H1 (cell line): Measurements from ENCODE around the gene BMPR1A. TPM values are rescaled to one million over a fixed set of nuclear protein-coding genes. Genes with fewer than 3 reads are reported as not detected.

ENCODE experiments used
- BACH1 ChIP-seq: IDR thresholded peaks from 2 replicates; pipeline ENCODE4 v1.6.1; 2012; ENCODE audit warnings: low read length, improper control_type of control experiment
- CBX5 ChIP-seq: fragments of 300-800, 300-1000 bp; sonication (generic); IDR thresholded peaks from 2 replicates; pipeline ENCODE4 v1.7.1; 2016; ENCODE audit warnings: antibody characterized with exemption, low read length, low read depth
- CHD2 ChIP-seq: IDR thresholded peaks from 2 replicates; pipeline ENCODE4 v1.6.1; 2012; ENCODE audit warnings: low read length, improper control_type of control experiment
- HDAC6 ChIP-seq: IDR thresholded peaks from one replicate; pipeline ENCODE4 v1.7.1; 2012; ENCODE audit warnings: low read depth, mild to moderate bottlenecking, inconsistent platforms, low read length, moderate library complexity
- KDM4A ChIP-seq: IDR thresholded peaks from one replicate; pipeline ENCODE4 v1.7.1; 2012; ENCODE audit warnings: low read depth, mild to moderate bottlenecking, moderate library complexity, low read length, inconsistent platforms; ENCODE audit not compliant: severe bottlenecking
- POLR2A ChIP-seq, 2 experiments: IDR thresholded peaks; 1 replicate in 1 of 2; 2 replicates in 1 of 2; pipeline ENCODE4 v1.6.1; 2011; ENCODE audit warnings: low read depth in 2 of 2, low read length in 2 of 2, mild to moderate bottlenecking in 2 of 2; ENCODE audit errors: control extremely low read depth in 1 of 2
- SIX5 ChIP-seq: IDR thresholded peaks from 2 replicates; pipeline ENCODE4 v1.6.1; 2011; ENCODE audit warnings: mild to moderate bottlenecking, low read depth, low read length
- SRF ChIP-seq: IDR thresholded peaks from 2 replicates; pipeline ENCODE4 v1.6.1; 2011; ENCODE audit warnings: mild to moderate bottlenecking, low read depth, low read length, moderate library complexity
- TBP ChIP-seq: IDR thresholded peaks from 2 replicates; pipeline ENCODE4 v1.6.1; 2011; ENCODE audit warnings: low read depth, low read length, improper control_type of control experiment
- polyA plus RNA-seq, 7 experiments: library from polyadenylated mRNA; depleted of rRNA in 3 of 7; stranded (reverse) in 5 of 7; unstranded in 2 of 7; fragments of >200 nt in 5 of 7; fragments of 200-250 nt in 2 of 7; gene quantifications; 1 replicate in 5 of 7; 2 replicates in 1 of 7; 4 replicates in 1 of 7; pipeline versions ENCODE4 v1.2.1 to v1.2.3, GENCODE V29; 2011 to 2013; ENCODE audit warnings: missing spikeins in 2 of 7, mixed read lengths in 2 of 7
- total RNA-seq: library from RNA; stranded (reverse); fragmentation: NEBNext Ultra II Directional; extraction: Animal tissue kit (Norgen Biotek cat#: 25700); gene quantifications from 2 replicates; pipeline ENCODE4 v1.2.1, GENCODE V29; 2021
- TF ChIP-seq, protein P1 (sequence below): fragments of 300-600 bp; sonication (generic); IDR thresholded peaks from 2 replicates; pipeline ENCODE4 v1.7.1; 2012; ENCODE audit warnings: low read length, moderate library complexity, mild to moderate bottlenecking, inconsistent platforms; ENCODE audit not compliant: insufficient replicate concordance
- TF ChIP-seq, protein P2 (sequence below): IDR thresholded peaks from 2 replicates; pipeline ENCODE4 v1.6.1; 2011; ENCODE audit warnings: low read depth, mild to moderate bottlenecking, low read length; ENCODE audit not compliant: insufficient read depth
- TF ChIP-seq, protein P3 (sequence below): IDR thresholded peaks from 2 replicates; pipeline ENCODE4 v1.6.1; 2012; ENCODE audit warnings: inconsistent platforms

BMPR1A gene
- total and polyA plus RNA-seq, 2 of the 8 experiments (the other 6 are each of a cell fraction or from before 2014, with no cell fraction given): 34.4 to 129 TPM

DNA sequence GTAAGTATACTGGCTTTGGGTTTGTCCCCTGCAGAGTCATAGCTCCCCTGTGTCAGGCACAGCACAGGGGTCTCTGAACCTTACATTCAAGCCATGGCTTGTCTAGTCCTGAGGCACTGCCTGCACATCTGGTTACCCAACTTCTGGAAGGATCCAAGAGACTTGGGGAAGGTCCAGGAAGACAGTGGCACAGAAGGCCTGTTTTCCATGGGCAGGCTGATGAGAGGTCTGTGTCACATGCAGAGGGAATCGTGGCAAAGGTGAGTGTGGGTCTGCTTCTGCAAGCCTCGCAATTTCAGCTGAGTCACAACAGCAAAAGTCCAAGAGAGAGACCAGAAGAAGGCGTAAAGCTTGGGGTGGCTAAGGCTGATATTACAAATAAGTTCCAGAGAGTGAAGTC, 28.4 kb upstream of the BMPR1A start (continued):
- TF ChIP-seq, protein P1, sequence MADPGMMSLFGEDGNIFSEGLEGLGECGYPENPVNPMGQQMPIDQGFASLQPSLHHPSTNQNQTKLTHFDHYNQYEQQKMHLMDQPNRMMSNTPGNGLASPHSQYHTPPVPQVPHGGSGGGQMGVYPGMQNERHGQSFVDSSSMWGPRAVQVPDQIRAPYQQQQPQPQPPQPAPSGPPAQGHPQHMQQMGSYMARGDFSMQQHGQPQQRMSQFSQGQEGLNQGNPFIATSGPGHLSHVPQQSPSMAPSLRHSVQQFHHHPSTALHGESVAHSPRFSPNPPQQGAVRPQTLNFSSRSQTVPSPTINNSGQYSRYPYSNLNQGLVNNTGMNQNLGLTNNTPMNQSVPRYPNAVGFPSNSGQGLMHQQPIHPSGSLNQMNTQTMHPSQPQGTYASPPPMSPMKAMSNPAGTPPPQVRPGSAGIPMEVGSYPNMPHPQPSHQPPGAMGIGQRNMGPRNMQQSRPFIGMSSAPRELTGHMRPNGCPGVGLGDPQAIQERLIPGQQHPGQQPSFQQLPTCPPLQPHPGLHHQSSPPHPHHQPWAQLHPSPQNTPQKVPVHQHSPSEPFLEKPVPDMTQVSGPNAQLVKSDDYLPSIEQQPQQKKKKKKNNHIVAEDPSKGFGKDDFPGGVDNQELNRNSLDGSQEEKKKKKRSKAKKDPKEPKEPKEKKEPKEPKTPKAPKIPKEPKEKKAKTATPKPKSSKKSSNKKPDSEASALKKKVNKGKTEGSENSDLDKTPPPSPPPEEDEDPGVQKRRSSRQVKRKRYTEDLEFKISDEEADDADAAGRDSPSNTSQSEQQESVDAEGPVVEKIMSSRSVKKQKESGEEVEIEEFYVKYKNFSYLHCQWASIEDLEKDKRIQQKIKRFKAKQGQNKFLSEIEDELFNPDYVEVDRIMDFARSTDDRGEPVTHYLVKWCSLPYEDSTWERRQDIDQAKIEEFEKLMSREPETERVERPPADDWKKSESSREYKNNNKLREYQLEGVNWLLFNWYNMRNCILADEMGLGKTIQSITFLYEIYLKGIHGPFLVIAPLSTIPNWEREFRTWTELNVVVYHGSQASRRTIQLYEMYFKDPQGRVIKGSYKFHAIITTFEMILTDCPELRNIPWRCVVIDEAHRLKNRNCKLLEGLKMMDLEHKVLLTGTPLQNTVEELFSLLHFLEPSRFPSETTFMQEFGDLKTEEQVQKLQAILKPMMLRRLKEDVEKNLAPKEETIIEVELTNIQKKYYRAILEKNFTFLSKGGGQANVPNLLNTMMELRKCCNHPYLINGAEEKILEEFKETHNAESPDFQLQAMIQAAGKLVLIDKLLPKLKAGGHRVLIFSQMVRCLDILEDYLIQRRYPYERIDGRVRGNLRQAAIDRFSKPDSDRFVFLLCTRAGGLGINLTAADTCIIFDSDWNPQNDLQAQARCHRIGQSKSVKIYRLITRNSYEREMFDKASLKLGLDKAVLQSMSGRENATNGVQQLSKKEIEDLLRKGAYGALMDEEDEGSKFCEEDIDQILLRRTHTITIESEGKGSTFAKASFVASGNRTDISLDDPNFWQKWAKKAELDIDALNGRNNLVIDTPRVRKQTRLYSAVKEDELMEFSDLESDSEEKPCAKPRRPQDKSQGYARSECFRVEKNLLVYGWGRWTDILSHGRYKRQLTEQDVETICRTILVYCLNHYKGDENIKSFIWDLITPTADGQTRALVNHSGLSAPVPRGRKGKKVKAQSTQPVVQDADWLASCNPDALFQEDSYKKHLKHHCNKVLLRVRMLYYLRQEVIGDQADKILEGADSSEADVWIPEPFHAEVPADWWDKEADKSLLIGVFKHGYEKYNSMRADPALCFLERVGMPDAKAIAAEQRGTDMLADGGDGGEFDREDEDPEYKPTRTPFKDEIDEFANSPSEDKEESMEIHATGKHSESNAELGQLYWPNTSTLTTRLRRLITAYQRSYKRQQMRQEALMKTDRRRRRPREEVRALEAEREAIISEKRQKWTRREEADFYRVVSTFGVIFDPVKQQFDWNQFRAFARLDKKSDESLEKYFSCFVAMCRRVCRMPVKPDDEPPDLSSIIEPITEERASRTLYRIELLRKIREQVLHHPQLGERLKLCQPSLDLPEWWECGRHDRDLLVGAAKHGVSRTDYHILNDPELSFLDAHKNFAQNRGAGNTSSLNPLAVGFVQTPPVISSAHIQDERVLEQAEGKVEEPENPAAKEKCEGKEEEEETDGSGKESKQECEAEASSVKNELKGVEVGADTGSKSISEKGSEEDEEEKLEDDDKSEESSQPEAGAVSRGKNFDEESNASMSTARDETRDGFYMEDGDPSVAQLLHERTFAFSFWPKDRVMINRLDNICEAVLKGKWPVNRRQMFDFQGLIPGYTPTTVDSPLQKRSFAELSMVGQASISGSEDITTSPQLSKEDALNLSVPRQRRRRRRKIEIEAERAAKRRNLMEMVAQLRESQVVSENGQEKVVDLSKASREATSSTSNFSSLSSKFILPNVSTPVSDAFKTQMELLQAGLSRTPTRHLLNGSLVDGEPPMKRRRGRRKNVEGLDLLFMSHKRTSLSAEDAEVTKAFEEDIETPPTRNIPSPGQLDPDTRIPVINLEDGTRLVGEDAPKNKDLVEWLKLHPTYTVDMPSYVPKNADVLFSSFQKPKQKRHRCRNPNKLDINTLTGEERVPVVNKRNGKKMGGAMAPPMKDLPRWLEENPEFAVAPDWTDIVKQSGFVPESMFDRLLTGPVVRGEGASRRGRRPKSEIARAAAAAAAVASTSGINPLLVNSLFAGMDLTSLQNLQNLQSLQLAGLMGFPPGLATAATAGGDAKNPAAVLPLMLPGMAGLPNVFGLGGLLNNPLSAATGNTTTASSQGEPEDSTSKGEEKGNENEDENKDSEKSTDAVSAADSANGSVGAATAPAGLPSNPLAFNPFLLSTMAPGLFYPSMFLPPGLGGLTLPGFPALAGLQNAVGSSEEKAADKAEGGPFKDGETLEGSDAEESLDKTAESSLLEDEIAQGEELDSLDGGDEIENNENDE: no peak
- TF ChIP-seq BACH1: no peak
- TF ChIP-seq, protein P2, sequence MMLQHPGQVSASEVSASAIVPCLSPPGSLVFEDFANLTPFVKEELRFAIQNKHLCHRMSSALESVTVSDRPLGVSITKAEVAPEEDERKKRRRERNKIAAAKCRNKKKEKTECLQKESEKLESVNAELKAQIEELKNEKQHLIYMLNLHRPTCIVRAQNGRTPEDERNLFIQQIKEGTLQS: no peak
- no peak for TF ChIP-seq POLR2A (IDR thresholded peaks at IDR 0.05; ENCODE audit: control extremely low read depth in 1 of 2, low read depth in 2 of 2, low read length in 2 of 2)
- TF ChIP-seq KDM4A: no peak
- no peak for TF ChIP-seq SIX5
- no peak for TF ChIP-seq SRF
- no peak for TF ChIP-seq CHD2
- TF ChIP-seq, protein P3, sequence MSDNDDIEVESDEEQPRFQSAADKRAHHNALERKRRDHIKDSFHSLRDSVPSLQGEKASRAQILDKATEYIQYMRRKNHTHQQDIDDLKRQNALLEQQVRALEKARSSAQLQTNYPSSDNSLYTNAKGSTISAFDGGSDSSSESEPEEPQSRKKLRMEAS: no peak
- no peak for TF ChIP-seq HDAC6
- no peak for TF ChIP-seq CBX5
- TF ChIP-seq TBP: no peak
